ENCODE results near the gene ACP5. TPM values are rescaled to one million over a fixed set of nuclear protein-coding genes. Genes with fewer than 3 reads are reported as not detected.

Gene ACP5
- polyA plus RNA-seq, 1 donor from 2014 or later: not detected

GRCh38 chr19:11554160-11554559 lies 23.3 kb downstream of the ACP5 start:
- H3K36me3 ChIP-seq (ENCODE audit: insufficient read depth, low read length): no peaks in the 10 kb centered on the region
- no peak overlapping the region for H3K4me2 ChIP-seq (ENCODE audit: low read length)
- no peak for TF ChIP-seq SMC3 (conservative IDR thresholded peaks at IDR 0.05; ENCODE audit: poor library complexity)
- TF ChIP-seq, protein P1, sequence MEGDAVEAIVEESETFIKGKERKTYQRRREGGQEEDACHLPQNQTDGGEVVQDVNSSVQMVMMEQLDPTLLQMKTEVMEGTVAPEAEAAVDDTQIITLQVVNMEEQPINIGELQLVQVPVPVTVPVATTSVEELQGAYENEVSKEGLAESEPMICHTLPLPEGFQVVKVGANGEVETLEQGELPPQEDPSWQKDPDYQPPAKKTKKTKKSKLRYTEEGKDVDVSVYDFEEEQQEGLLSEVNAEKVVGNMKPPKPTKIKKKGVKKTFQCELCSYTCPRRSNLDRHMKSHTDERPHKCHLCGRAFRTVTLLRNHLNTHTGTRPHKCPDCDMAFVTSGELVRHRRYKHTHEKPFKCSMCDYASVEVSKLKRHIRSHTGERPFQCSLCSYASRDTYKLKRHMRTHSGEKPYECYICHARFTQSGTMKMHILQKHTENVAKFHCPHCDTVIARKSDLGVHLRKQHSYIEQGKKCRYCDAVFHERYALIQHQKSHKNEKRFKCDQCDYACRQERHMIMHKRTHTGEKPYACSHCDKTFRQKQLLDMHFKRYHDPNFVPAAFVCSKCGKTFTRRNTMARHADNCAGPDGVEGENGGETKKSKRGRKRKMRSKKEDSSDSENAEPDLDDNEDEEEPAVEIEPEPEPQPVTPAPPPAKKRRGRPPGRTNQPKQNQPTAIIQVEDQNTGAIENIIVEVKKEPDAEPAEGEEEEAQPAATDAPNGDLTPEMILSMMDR (IDR thresholded peaks at IDR 0.05; ENCODE audit: poor library complexity, severe bottlenecking): no peak
- TF ChIP-seq, protein P2, sequence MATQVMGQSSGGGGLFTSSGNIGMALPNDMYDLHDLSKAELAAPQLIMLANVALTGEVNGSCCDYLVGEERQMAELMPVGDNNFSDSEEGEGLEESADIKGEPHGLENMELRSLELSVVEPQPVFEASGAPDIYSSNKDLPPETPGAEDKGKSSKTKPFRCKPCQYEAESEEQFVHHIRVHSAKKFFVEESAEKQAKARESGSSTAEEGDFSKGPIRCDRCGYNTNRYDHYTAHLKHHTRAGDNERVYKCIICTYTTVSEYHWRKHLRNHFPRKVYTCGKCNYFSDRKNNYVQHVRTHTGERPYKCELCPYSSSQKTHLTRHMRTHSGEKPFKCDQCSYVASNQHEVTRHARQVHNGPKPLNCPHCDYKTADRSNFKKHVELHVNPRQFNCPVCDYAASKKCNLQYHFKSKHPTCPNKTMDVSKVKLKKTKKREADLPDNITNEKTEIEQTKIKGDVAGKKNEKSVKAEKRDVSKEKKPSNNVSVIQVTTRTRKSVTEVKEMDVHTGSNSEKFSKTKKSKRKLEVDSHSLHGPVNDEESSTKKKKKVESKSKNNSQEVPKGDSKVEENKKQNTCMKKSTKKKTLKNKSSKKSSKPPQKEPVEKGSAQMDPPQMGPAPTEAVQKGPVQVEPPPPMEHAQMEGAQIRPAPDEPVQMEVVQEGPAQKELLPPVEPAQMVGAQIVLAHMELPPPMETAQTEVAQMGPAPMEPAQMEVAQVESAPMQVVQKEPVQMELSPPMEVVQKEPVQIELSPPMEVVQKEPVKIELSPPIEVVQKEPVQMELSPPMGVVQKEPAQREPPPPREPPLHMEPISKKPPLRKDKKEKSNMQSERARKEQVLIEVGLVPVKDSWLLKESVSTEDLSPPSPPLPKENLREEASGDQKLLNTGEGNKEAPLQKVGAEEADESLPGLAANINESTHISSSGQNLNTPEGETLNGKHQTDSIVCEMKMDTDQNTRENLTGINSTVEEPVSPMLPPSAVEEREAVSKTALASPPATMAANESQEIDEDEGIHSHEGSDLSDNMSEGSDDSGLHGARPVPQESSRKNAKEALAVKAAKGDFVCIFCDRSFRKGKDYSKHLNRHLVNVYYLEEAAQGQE (IDR thresholded peaks at IDR 0.05; ENCODE audit: borderline replicate concordance): no peak
- no peak for TF ChIP-seq EZH2 (IDR thresholded peaks at IDR 0.05; ENCODE audit: borderline replicate concordance, insufficient read depth, low read length, poor library complexity, severe bottlenecking)
- no peak for TF ChIP-seq TAF1 (IDR thresholded peaks at IDR 0.05; ENCODE audit: low read depth)
- TF ChIP-seq POLR2AphosphoS5 (IDR thresholded peaks at IDR 0.05): no peak
- TF ChIP-seq EP300 (conservative IDR thresholded peaks at IDR 0.05; ENCODE audit: poor library complexity, severe bottlenecking): no peak
- TF ChIP-seq MXI1 (conservative IDR thresholded peaks at IDR 0.05; ENCODE audit: poor library complexity, severe bottlenecking): no peak
- no peak for TF ChIP-seq RAD21 (conservative IDR thresholded peaks at IDR 0.05)
- no peaks in the 10 kb centered on the region for H3K9me2 ChIP-seq (ENCODE audit: insufficient read depth, low read length)
- no peaks in the 10 kb centered on the region for H4K20me1 ChIP-seq (ENCODE audit: insufficient read depth)
- H3K4me3 ChIP-seq (ENCODE audit: low read length): no peak overlapping the region
- no peak overlapping the region for H3K9ac ChIP-seq (ENCODE audit: low read length)
- no peak overlapping the region for H3K27ac ChIP-seq (ENCODE audit: low read length)
- no peaks in the 10 kb centered on the region for H3F3A ChIP-seq (ENCODE audit: insufficient read depth, low read length, poor library complexity, severe bottlenecking)
- no peaks in the 10 kb centered on the region for H3K27me3 ChIP-seq (ENCODE audit: insufficient read depth, low read depth, low read length)
- H3K9me3 ChIP-seq (ENCODE audit: low read length): no peaks in the 10 kb centered on the region
- peaks cover 19% of the 10 kb centered on the region for H3K79me2 ChIP-seq (replicated peaks; ENCODE audit: insufficient read depth, low read length)
- H2AFZ ChIP-seq (ENCODE audit: low read depth, low read length): no peak overlapping the region

DNA sequence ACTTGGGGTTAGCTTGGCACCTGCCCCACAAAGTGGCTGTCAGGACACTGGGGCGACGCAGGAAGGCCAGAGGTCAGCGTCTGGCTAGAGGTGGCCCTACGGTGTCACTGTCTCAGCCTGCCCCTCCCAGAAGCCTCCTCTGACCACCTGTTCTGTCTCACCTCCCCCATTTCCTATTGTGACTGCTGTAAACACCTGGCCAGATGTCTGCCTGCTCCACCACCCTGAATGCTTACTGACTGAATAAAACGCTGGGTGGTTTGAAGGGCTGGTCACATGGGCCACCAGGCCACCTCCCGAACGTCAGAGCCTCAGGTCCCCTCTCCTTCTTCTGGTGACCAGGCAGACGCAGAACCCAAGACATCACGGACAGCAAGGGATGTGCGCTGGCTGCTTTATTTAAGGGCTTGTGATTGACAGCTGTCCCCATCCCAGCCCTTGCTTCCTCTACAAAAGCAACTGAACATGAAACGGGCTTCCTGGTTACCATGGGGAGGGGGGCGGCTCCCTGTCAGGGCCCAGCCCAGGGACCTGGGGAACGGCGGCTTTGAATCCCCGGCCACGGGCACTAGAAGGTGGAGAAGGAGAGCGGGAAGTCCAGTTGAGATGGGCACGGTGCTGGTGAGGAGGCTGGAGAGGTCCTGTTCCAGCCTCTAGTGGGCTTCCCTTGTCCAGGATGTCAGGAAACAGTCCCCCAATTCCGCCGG lies 24.6 kb downstream of the ACP5 start:
- no peak for TF ChIP-seq POLR2AphosphoS5 (IDR thresholded peaks at IDR 0.05)
- no peak for TF ChIP-seq EP300 (conservative IDR thresholded peaks at IDR 0.05; ENCODE audit: poor library complexity, severe bottlenecking)
- TF ChIP-seq, protein P1 (IDR thresholded peaks at IDR 0.05; ENCODE audit: poor library complexity, severe bottlenecking): no peak
- no peak for TF ChIP-seq TAF1 (IDR thresholded peaks at IDR 0.05; ENCODE audit: low read depth)
- TF ChIP-seq EZH2 (IDR thresholded peaks at IDR 0.05; ENCODE audit: borderline replicate concordance, insufficient read depth, low read length, poor library complexity, severe bottlenecking): no peak
- TF ChIP-seq MXI1 (conservative IDR thresholded peaks at IDR 0.05; ENCODE audit: poor library complexity, severe bottlenecking): no peak
- no peak for TF ChIP-seq RAD21 (conservative IDR thresholded peaks at IDR 0.05)
- TF ChIP-seq, protein P2 (IDR thresholded peaks at IDR 0.05; ENCODE audit: borderline replicate concordance): no peak
- H3K36me3 ChIP-seq (ENCODE audit: insufficient read depth, low read length): no peaks in the 10 kb centered on the region

More for the DNA sequence above, 24.6 kb downstream of the ACP5 start:
- no peak overlapping the region for H3K27ac ChIP-seq (ENCODE audit: low read length)
- H3K9ac ChIP-seq (ENCODE audit: low read length): no peak overlapping the region
- H3K9me3 ChIP-seq (ENCODE audit: low read length): no peaks in the 10 kb centered on the region
- no peaks in the 10 kb centered on the region for H3F3A ChIP-seq (ENCODE audit: insufficient read depth, low read length, poor library complexity, severe bottlenecking)
- peaks cover 9% of the 10 kb centered on the region for H3K79me2 ChIP-seq (replicated peaks; ENCODE audit: insufficient read depth, low read length)
- H2AFZ ChIP-seq (ENCODE audit: low read depth, low read length): no peak overlapping the region
- H3K9me2 ChIP-seq (ENCODE audit: insufficient read depth, low read length): no peaks in the 10 kb centered on the region
- H3K4me3 ChIP-seq (ENCODE audit: low read length): no peak overlapping the region
- no peaks in the 10 kb centered on the region for H4K20me1 ChIP-seq (ENCODE audit: insufficient read depth)
- H3K4me2 ChIP-seq (ENCODE audit: low read length): no peak overlapping the region
- no peaks in the 10 kb centered on the region for H3K27me3 ChIP-seq (ENCODE audit: insufficient read depth, low read depth, low read length)
